Endodermal cell (in vitro differentiated cells): ENCODE results near the gene RAPGEF2. TPM values are rescaled to one million over a fixed set of nuclear protein-coding genes. Genes with fewer than 3 reads are reported as not detected.
"Not testable (repeated sequence)": the region's sequence is repeated elsewhere in the genome, so short reads cannot be mapped to it uniquely, and the experiment has no call there.

Experiments used
- DNase-seq: peaks from one replicate; pipeline ENCODE4 v3.0.0-alpha.2; 2017
- H3K27ac ChIP-seq: 2 replicates; pipeline ENCODE4 v1.5.1; 2013; ENCODE audit warnings: mild to moderate bottlenecking, low read depth, low read length, moderate library complexity
- H3K27me3 ChIP-seq: 2 replicates; pipeline ENCODE4 v1.6.1; 2013; ENCODE audit warnings: mild to moderate bottlenecking, low read length, moderate library complexity; ENCODE audit not compliant: insufficient read depth, control insufficient read depth, poor library complexity, severe bottlenecking
- H3K36me3 ChIP-seq: 2 replicates; pipeline ENCODE4 v1.7.0; 2013; ENCODE audit warnings: mild to moderate bottlenecking, low read length, moderate library complexity; ENCODE audit not compliant: control insufficient read depth, insufficient read depth
- H3K4me1 ChIP-seq: one replicate; pipeline ENCODE4 v1.7.0; 2013; ENCODE audit warnings: low read length; ENCODE audit not compliant: control insufficient read depth, insufficient read depth
- H3K4me3 ChIP-seq: 2 replicates; pipeline ENCODE4 v1.5.1; 2013; ENCODE audit warnings: mild to moderate bottlenecking, low read length, moderate library complexity
- H3K9ac ChIP-seq: 2 replicates; pipeline ENCODE4 v1.6.1; 2013; ENCODE audit warnings: mild to moderate bottlenecking, low read length, moderate library complexity; ENCODE audit not compliant: poor library complexity, severe bottlenecking; ENCODE audit errors: extremely low read depth
- H3K9me3 ChIP-seq: 2 replicates; pipeline ENCODE4 v1.6.1; 2013; ENCODE audit warnings: mild to moderate bottlenecking, low read length, moderate library complexity; ENCODE audit not compliant: control insufficient read depth
- H3K27ac Mint-ChIP-seq: 2 replicates; pipeline ENCODE4 v1.8.0; 2020; ENCODE audit warnings: mixed read lengths
- H3K27me3 Mint-ChIP-seq: 2 replicates; pipeline ENCODE4 v1.8.0; 2021; ENCODE audit warnings: mild to moderate bottlenecking, mixed read lengths; ENCODE audit not compliant: insufficient read depth
- H3K36me3 Mint-ChIP-seq: 2 replicates; pipeline ENCODE4 v1.8.0; 2020; ENCODE audit warnings: low read depth, mixed read lengths
- H3K4me1 Mint-ChIP-seq: 2 replicates; pipeline ENCODE4 v1.8.0; 2020; ENCODE audit warnings: mixed read lengths
- H3K4me3 Mint-ChIP-seq: 2 replicates; pipeline ENCODE4 v1.8.0; 2020; ENCODE audit warnings: mild to moderate bottlenecking, moderate library complexity, mixed read lengths
- H3K9me3 Mint-ChIP-seq: 2 replicates; pipeline ENCODE4 v1.8.0; 2020; ENCODE audit warnings: mild to moderate bottlenecking, mixed read lengths
- WGBS, 2 experiments: methylation state at CpG; one replicate each; pipeline versions ENCODE4 v1.1.5 to v1.1.7; 2013; ENCODE audit warnings: missing lambda C conversion rate in 2 of 2, mixed read lengths in 1 of 2; ENCODE audit not compliant: insufficient coverage in 1 of 2, insufficient read length in 1 of 2; 5-methylcytosine and 5-hydroxymethylcytosine counted together
- total RNA-seq, 2 donors: library from RNA; stranded (reverse); fragmentation: NEBNext Ultra II Directional in 1 of 2; extraction: Animal tissue kit (Norgen Biotek cat#: 25700) in 1 of 2; gene quantifications; 2 replicates in 1 of 2; 3 replicates in 1 of 2; pipeline ENCODE4 v1.2.1, GENCODE V29; 2021
- TF ChIP-seq, protein P1 (sequence below): fragments of 200-600 bp; sonication (generic); conservative IDR thresholded peaks from 2 replicates; pipeline ENCODE4 v1.5.0; 2021; ENCODE audit warnings: antibody characterized with exemption, mild to moderate bottlenecking

RAPGEF2 gene
- total RNA-seq, 2 donors from 2014 or later, result 63.4 to 78.2 TPM

DNA sequence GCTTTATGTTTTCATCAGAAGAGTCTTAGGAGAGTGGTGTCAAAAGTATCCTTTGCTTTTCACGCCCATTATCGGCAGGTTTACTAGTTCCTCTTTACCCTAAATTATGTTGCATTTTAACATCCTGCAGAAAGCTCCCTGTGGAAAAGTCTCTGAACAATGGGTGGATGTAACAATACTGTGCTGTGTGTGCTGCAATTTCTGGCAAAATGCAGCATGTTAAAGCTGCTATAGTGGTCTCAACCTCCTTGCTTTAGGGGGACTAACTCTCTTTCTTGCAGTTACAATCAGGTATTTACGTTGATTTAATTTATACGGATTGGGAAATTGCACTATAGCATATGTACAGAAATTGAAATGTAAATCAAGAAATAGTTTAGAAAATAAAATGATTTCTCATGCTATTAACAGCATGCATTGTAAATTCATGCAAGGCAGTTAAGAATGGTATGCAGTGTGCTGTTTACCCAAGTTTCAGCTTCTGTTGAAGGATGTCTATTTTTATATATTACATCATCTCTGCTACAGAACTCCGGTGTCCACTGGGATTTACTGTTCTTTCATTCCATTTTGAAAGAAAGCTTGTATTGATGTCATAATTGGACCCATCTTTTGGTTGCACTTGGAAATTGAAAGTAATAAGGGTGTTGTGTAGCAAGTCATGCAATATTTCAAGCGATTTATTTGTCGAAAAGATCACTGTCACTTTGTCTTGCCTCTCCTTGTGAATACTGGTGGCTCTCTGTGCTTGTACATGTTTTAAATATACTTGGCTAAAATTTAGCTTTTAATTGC, 145.7 kb downstream of the RAPGEF2 start:
- Mint-ChIP-seq H3K9me3 (peaks cover 14% of the 10 kb centered on the region), H3K4me3 (no peak overlapping the region), H3K27ac (no peak overlapping the region), H3K27me3 (no peaks in the 10 kb centered on the region), H3K36me3 (peaks cover 38% of the 10 kb centered on the region), H3K4me1 (peaks cover 1% of the 10 kb centered on the region)
- Histone ChIP-seq H3K4me3 (no peak overlapping the region), H3K27ac (peak overlapping the region; percentile 42), H3K4me1 (peaks cover 3% of the 10 kb centered on the region), H3K9me3 (peaks cover 6% of the 10 kb centered on the region), H3K9ac (no peak overlapping the region), H3K36me3 (peaks cover 34% of the 10 kb centered on the region), H3K27me3 (no peaks in the 10 kb centered on the region)
- no peak for DNase-seq
- TF ChIP-seq, protein P1, sequence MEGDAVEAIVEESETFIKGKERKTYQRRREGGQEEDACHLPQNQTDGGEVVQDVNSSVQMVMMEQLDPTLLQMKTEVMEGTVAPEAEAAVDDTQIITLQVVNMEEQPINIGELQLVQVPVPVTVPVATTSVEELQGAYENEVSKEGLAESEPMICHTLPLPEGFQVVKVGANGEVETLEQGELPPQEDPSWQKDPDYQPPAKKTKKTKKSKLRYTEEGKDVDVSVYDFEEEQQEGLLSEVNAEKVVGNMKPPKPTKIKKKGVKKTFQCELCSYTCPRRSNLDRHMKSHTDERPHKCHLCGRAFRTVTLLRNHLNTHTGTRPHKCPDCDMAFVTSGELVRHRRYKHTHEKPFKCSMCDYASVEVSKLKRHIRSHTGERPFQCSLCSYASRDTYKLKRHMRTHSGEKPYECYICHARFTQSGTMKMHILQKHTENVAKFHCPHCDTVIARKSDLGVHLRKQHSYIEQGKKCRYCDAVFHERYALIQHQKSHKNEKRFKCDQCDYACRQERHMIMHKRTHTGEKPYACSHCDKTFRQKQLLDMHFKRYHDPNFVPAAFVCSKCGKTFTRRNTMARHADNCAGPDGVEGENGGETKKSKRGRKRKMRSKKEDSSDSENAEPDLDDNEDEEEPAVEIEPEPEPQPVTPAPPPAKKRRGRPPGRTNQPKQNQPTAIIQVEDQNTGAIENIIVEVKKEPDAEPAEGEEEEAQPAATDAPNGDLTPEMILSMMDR, result no peak
- WGBS, 2 experiments, result 95 to 100% methylated on average over 2 to 7 of the region's 7 CpGs

DNA sequence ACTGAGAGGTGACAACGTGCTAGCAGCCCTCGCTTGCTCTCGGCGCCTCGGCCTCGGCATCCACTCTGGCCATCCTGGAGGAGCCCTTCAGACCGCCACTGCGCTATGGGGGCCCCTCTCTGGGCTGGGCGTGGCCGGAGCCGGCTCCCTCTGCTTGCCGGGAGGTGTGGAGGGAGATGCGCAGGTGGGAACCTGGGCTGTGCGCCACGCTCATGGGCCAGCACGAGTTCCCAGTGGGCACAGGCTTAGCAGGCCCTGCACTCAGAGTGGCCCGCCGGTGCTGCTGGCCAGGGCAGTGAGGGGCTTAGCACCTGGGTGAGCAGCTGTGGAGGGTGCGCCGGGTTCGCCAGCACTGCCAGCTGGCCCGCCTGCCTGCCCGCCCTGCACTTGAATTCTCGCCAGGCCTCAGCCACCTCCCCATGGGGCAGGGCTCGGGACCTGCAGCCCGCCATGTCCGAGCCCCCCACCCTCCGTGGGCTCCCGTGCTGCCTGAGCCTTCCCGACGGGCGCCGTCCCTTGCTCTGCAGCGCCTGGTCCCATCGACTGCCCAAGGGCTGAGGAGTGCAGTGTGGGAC, 148.0 kb downstream of the RAPGEF2 start:
- no peak overlapping the region for H3K27ac ChIP-seq
- H3K4me1 Mint-ChIP-seq, result peaks cover 1% of the 10 kb centered on the region
- H3K9ac ChIP-seq, result no peak overlapping the region
- no peak overlapping the region for H3K27ac Mint-ChIP-seq
- TF ChIP-seq, protein P1, result no peak
- H3K36me3 Mint-ChIP-seq, result peaks cover 50% of the 10 kb centered on the region
- no peak overlapping the region for H3K4me3 Mint-ChIP-seq
- DNase-seq, result no peak
- no peaks in the 10 kb centered on the region for H3K27me3 ChIP-seq
- peaks cover 6% of the 10 kb centered on the region for H3K9me3 ChIP-seq
- H3K27me3 Mint-ChIP-seq, result no peaks in the 10 kb centered on the region
- H3K4me1 ChIP-seq, result peaks cover 3% of the 10 kb centered on the region
- 96 to 98% methylated on average over 9 to 35 of the region's 35 CpGs for WGBS, 2 experiments
- peaks cover 29% of the 10 kb centered on the region for H3K36me3 ChIP-seq
- H3K4me3 ChIP-seq, result no peak overlapping the region
- H3K9me3 Mint-ChIP-seq, result peaks cover 14% of the 10 kb centered on the region

DNA sequence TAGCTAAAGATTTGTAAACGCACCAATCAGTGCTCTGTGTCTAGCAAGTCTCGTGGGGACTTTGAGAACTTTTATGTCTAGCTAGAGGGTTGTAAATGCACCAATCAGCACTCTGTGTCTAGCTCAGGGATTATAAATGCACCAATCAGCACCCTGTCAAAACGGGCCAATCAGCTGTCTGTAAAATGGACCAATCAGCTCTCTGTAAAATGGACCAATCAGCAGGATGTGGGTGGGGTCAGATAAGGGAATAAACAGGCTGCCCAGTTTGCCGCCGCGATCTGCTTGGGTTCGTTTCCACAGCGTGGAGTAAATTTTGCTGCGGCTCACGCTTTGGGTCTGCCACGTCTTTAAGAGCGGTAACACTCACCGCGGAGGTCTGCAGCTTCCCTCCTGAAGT, 148.7 kb downstream of the RAPGEF2 start:
- not testable (repeated sequence) for H3K4me3 Mint-ChIP-seq

More for the DNA sequence above, 148.7 kb downstream of the RAPGEF2 start:
- not testable (repeated sequence) for H3K27me3 Mint-ChIP-seq, H3K9me3 ChIP-seq, H3K4me3 ChIP-seq, H3K27ac ChIP-seq, H3K9ac ChIP-seq, H3K4me1 ChIP-seq, H3K4me1 Mint-ChIP-seq, DNase-seq, H3K27me3 ChIP-seq
- Mint-ChIP-seq H3K36me3 (peaks cover 57% of the 10 kb centered on the region), H3K27ac (peak overlapping the region; percentile 64), H3K9me3 (peaks cover 19% of the 10 kb centered on the region)
- H3K36me3 ChIP-seq, result peaks cover 29% of the 10 kb centered on the region
- WGBS, 2 experiments, result 96 to 98% methylated on average over 10 to 14 of the region's 14 CpGs
